GM18861 (cell line): ENCODE results near the gene ARHGAP26.

Source experiments
- ATAC-seq: cut with Tn5 transposase; IDR thresholded peaks from one replicate; pipeline ENCODE4 v1.9.1; 2021; ENCODE audit not compliant: unreplicated experiment

Gene ARHGAP26

GRCh38 chr5:143170977-143171376 is 400.8 kb downstream of the ARHGAP26 start:
- ATAC-seq = no peak

GRCh38 chr5:143172739-143173138 is 402.6 kb downstream of the ARHGAP26 start:
- no peak for ATAC-seq

GRCh38 chr5:143173139-143173889 is 403.1 kb downstream of the ARHGAP26 start:
- ATAC-seq = no peak

GRCh38 chr5:143174714-143175398 is 404.7 kb downstream of the ARHGAP26 start:
- ATAC-seq = peak; percentile 92

- ATAC-seq = no peak
Observed at GRCh38 chr5:143176048-143176447, 405.9 kb downstream of the ARHGAP26 start.

GRCh38 chr5:143177263-143177983 is 407.2 kb downstream of the ARHGAP26 start:
- ATAC-seq = no peak

GRCh38 chr5:143179126-143179740 is 409.1 kb downstream of the ARHGAP26 start:
- ATAC-seq = no peak

- ATAC-seq = no peak
Observed at GRCh38 chr5:143180751-143181150, 410.6 kb downstream of the ARHGAP26 start.

- no peak for ATAC-seq
Observed at GRCh38 chr5:143181173-143181572, 411.0 kb downstream of the ARHGAP26 start.

GRCh38 chr5:143182106-143182505 is 411.9 kb downstream of the ARHGAP26 start:
- ATAC-seq = no peak

GRCh38 chr5:143182901-143183820 is 413.0 kb downstream of the ARHGAP26 start:
- ATAC-seq = peak; percentile 47

- no peak for ATAC-seq
Observed at GRCh38 chr5:143183989-143184388, 413.8 kb downstream of the ARHGAP26 start.

- ATAC-seq = no peak
Observed at GRCh38 chr5:143186623-143187022, 416.4 kb downstream of the ARHGAP26 start.

GRCh38 chr5:143187495-143187894 is 417.3 kb downstream of the ARHGAP26 start:
- no peak for ATAC-seq

- no peak for ATAC-seq
Observed at GRCh38 chr5:143188083-143188482, 417.9 kb downstream of the ARHGAP26 start.

GRCh38 chr5:143188692-143189091 is 418.5 kb downstream of the ARHGAP26 start:
- no peak for ATAC-seq

GRCh38 chr5:143190260-143190810 is 420.2 kb downstream of the ARHGAP26 start:
- ATAC-seq = no peak

- no peak for ATAC-seq
Observed at GRCh38 chr5:143191720-143192119, 421.5 kb downstream of the ARHGAP26 start.

- ATAC-seq = no peak
Observed at GRCh38 chr5:143192191-143192900, 422.2 kb downstream of the ARHGAP26 start.
